CD4-positive, alpha-beta T cell (primary cell): ENCODE results near the gene STK40. TPM values are rescaled to one million over a fixed set of nuclear protein-coding genes. Genes with fewer than 3 reads are reported as not detected.

ENCODE experiments used
- ATAC-seq: fragments of 200-7000 bp; cut with Tn5 transposase; one replicate; pipeline ENCODE4 v1.10.0; 2022; ENCODE audit warnings: mild to moderate bottlenecking; ENCODE audit not compliant: poor library complexity
- CTCF ChIA-PET: fragments of 350-600 bp; sonication (Branson Sonifier 250); formaldehyde crosslinking; loops from one replicate; lab custom pipeline; 2021; ENCODE audit warnings: antibody characterized with exemption, inconsistent platforms; lab: Charles Lee
- POLR2A ChIA-PET: fragments of 350-600 bp; sonication (Branson Sonifier 250); formaldehyde crosslinking; loops from one replicate; lab custom pipeline; 2021; ENCODE audit warnings: antibody characterized with exemption, inconsistent platforms; lab: Charles Lee
- DNase-seq, 14 experiments: peaks; one replicate each; pipeline ENCODE4 v3.0.0-alpha.2; 2013 to 2020; ENCODE audit warnings: mixed read lengths in 2 of 14
- H3K27ac ChIP-seq, 2 donors: one replicate each; pipeline versions ENCODE4 v1.5.1 to v1.7.0; 2013; ENCODE audit warnings: low read length in 2 of 2, low read depth in 1 of 2, mild to moderate bottlenecking in 1 of 2
- H3K27me3 ChIP-seq, 2 experiments: 1 replicate in 1 of 2; 2 replicates in 1 of 2; pipeline versions ENCODE4 v1.6.1 to v1.7.0; 2013; ENCODE audit warnings: low read length in 2 of 2, control low read depth in 1 of 2, mild to moderate bottlenecking in 1 of 2, moderate library complexity in 1 of 2; ENCODE audit not compliant: insufficient read depth in 2 of 2, control insufficient read depth in 1 of 2
- H3K36me3 ChIP-seq: one replicate; pipeline ENCODE4 v1.6.1; 2013; ENCODE audit warnings: low read length, control low read depth; ENCODE audit not compliant: insufficient read depth
- H3K4me1 ChIP-seq: one replicate; pipeline ENCODE4 v1.6.1; 2013; ENCODE audit warnings: low read length, control low read depth; ENCODE audit not compliant: insufficient read depth
- H3K4me3 ChIP-seq: one replicate; pipeline ENCODE4 v1.5.1; 2013; ENCODE audit warnings: mild to moderate bottlenecking, low read length, moderate library complexity
- H3K9me3 ChIP-seq, 2 experiments: 1 replicate in 1 of 2; 2 replicates in 1 of 2; pipeline versions ENCODE4 v1.6.1 to v1.7.0; 2013; ENCODE audit warnings: low read length in 2 of 2, mild to moderate bottlenecking in 2 of 2, control low read depth in 1 of 2, moderate library complexity in 1 of 2; ENCODE audit not compliant: control insufficient read depth in 1 of 2, insufficient read depth in 1 of 2
- H3K27ac Mint-ChIP-seq: one replicate; pipeline ENCODE4 v1.8.0; 2020; ENCODE audit warnings: mixed read lengths
- H3K27me3 Mint-ChIP-seq: one replicate; pipeline ENCODE4 v1.8.0; 2021; ENCODE audit warnings: mixed read lengths
- H3K36me3 Mint-ChIP-seq: one replicate; pipeline ENCODE4 v1.8.0; 2021; ENCODE audit warnings: low read depth, mixed read lengths
- H3K4me1 Mint-ChIP-seq: one replicate; pipeline ENCODE4 v1.8.0; 2021; ENCODE audit warnings: low read depth, mixed read lengths
- H3K4me3 Mint-ChIP-seq: one replicate; pipeline ENCODE4 v1.8.0; 2020; ENCODE audit warnings: mild to moderate bottlenecking, mixed read lengths
- H3K9me3 Mint-ChIP-seq: one replicate; pipeline ENCODE4 v1.8.0; 2020; ENCODE audit warnings: mixed read lengths
- intact Hi-C, 2 experiments: fragments of 100-400 bp; cut with DNase I in 1 of 2; cut with micrococcal nuclease in 1 of 2; formaldehyde crosslinking; loops; one replicate each; pipeline versions ENCODE4 v1.15.1 to v1.9.0; 2023 to 2025; cut with DNase I, micrococcal nuclease
- total RNA-seq, 174 experiments: library from RNA in 2 of 174; stranded (reverse) in 2 of 174; gene quantifications; one replicate each; pipeline ENCODE4 v1.2.3 and lab custom pipeline; 2021 to 2026
- TF ChIP-seq, protein P1 (sequence below): fragments of 200-600 bp; IDR thresholded peaks from one replicate; pipeline ENCODE4 v1.8.0; 2022; ENCODE audit warnings: antibody characterized with exemption, mild to moderate bottlenecking

STK40 gene
- total RNA-seq, 2 experiments from 2014 or later = 17.8 to 20.7 TPM

DNA sequence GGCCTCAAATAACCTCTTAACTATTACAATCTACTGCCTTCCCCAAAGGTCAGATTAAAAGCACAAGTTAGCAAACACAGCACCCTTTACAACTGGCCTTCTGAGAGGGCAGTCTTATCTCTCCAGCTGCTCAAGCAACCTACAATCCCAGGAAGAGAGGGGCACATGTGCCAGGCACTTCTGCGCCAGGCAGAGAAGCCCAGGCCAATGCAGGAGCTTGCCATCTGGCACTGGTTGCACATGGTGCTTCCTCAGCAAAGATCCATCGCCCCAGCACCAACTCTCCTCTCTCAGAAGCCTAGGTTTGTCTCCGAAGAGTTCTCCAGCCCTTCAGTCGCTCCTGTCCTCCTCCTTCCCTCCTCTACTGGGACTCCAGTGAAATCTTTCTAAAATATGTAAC is 2.5 kb downstream of the STK40 start:
- ChIA-PET POLR2A (interaction anchor here (3.7 to 5.1 kb wide), 2 partner anchors 14 to 17 kb away, joined by 20 to 58 read pairs; no protein-coding TSS in a partner anchor), CTCF (interaction anchor here (1.1 to 1.5 kb wide), 2 partner anchors 14 to 41 kb away, joined by 4 to 6 read pairs; no protein-coding TSS in a partner anchor)
- peaks cover 76% of the 10 kb centered on the region for H3K4me1 Mint-ChIP-seq
- Histone ChIP-seq H3K36me3 (peaks cover 10% of the 10 kb centered on the region), H3K9me3 (no peaks in the 10 kb centered on the region), H3K27me3 (no peaks in the 10 kb centered on the region), H3K4me3 (no peak overlapping the region), H3K27ac (no peak overlapping the region), H3K4me1 (peaks cover 77% of the 10 kb centered on the region)
- H3K4me3 Mint-ChIP-seq = peak overlapping the region; percentile 89
- intact Hi-C loops = loop anchor here in 1 of 2 experiments (5.0 kb wide), 2 partner anchors 41 to 76 kb away; partner anchors contain the start of gene SH3D21
- H3K9me3 Mint-ChIP-seq = no peaks in the 10 kb centered on the region
- TF ChIP-seq, protein P1, sequence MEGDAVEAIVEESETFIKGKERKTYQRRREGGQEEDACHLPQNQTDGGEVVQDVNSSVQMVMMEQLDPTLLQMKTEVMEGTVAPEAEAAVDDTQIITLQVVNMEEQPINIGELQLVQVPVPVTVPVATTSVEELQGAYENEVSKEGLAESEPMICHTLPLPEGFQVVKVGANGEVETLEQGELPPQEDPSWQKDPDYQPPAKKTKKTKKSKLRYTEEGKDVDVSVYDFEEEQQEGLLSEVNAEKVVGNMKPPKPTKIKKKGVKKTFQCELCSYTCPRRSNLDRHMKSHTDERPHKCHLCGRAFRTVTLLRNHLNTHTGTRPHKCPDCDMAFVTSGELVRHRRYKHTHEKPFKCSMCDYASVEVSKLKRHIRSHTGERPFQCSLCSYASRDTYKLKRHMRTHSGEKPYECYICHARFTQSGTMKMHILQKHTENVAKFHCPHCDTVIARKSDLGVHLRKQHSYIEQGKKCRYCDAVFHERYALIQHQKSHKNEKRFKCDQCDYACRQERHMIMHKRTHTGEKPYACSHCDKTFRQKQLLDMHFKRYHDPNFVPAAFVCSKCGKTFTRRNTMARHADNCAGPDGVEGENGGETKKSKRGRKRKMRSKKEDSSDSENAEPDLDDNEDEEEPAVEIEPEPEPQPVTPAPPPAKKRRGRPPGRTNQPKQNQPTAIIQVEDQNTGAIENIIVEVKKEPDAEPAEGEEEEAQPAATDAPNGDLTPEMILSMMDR = no peak
- no peaks in the 10 kb centered on the region for H3K27me3 Mint-ChIP-seq
- ATAC-seq = no peak
- no peak for DNase-seq
- H3K36me3 Mint-ChIP-seq = peaks cover 29% of the 10 kb centered on the region
- peak overlapping the region; percentile 98 for H3K27ac Mint-ChIP-seq

DNA sequence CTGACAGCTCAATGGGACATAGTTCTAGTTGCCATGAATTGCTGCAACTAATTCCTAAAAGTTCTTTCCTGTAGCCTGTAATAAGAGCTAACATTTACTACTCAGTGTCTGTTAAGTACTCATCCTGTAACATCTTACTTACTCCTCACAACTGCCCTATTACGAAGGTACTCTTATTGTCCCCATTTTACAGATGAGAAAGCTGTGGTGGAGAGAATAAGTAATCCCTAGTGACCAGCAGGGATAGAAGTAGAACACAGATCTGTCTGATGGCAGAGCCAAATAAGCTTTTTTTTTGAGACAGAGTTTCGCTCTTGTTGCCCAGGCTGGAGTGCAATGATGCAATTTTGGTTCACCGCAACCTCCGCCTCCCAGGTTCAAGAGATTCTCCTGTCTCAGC is 3.1 kb downstream of the STK40 start:
- no peak overlapping the region for H3K4me3 ChIP-seq
- POLR2A ChIA-PET = interaction anchor here (5.1 kb wide), 1 partner anchor 16 kb away, joined by 58 read pairs; no protein-coding TSS in a partner anchor
- no peaks in the 10 kb centered on the region for H3K27me3 ChIP-seq
- Mint-ChIP-seq H3K4me1 (peaks cover 82% of the 10 kb centered on the region), H3K4me3 (peak overlapping the region; percentile 89), H3K9me3 (no peaks in the 10 kb centered on the region), H3K27me3 (no peaks in the 10 kb centered on the region), H3K27ac (peak overlapping the region; percentile 98), H3K36me3 (peaks cover 29% of the 10 kb centered on the region)
- no peaks in the 10 kb centered on the region for H3K9me3 ChIP-seq
- intact Hi-C loops = loop anchor here in 1 of 2 experiments (5.0 kb wide), 2 partner anchors 40 to 75 kb away; partner anchors contain the start of gene SH3D21
- DNase-seq (no peak), ATAC-seq (no peak)
- CTCF ChIA-PET = interaction anchor here (0.6 to 1.5 kb wide), 4 partner anchors 13 to 273 kb away, joined by 3 to 6 read pairs (median 4); partner anchors contain the start of gene LSM10
- no peak overlapping the region for H3K27ac ChIP-seq
- H3K4me1 ChIP-seq = peaks cover 78% of the 10 kb centered on the region
- peaks cover 10% of the 10 kb centered on the region for H3K36me3 ChIP-seq
- TF ChIP-seq, protein P1 = no peak

DNA sequence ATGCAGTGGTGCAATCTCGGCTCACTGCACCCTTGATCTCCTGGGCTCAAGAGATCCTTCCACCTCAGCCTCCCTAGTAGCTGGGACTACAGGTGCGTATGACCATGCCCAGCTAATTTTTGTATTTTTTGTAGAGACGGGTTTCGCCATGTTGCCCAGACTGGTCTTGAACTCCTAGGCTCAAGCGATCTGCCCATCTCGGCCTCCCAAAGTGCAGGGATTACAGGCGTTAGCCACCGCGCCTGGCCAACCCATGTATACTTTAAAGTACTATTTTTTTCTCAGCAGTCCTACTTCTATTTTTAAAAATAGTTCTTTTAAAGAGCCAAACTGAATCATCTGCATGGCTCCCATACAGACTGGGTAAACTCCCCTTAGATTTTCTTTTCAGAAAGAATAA is 3.5 kb downstream of the STK40 start:
- TF ChIP-seq, protein P1 = no peak
- peaks cover 26% of the 10 kb centered on the region for H3K36me3 Mint-ChIP-seq
- peak overlapping the region; percentile 89 for H3K4me3 Mint-ChIP-seq
- H3K27ac ChIP-seq = no peak overlapping the region
- POLR2A ChIA-PET = interaction anchor here (5.1 kb wide), 1 partner anchor 16 kb away, joined by 58 read pairs; no protein-coding TSS in a partner anchor
- no peaks in the 10 kb centered on the region for H3K9me3 Mint-ChIP-seq
- H3K27me3 ChIP-seq = no peaks in the 10 kb centered on the region
- no peaks in the 10 kb centered on the region for H3K27me3 Mint-ChIP-seq
- H3K4me1 ChIP-seq = peaks cover 79% of the 10 kb centered on the region
- peaks cover 10% of the 10 kb centered on the region for H3K36me3 ChIP-seq
- peaks cover 86% of the 10 kb centered on the region for H3K4me1 Mint-ChIP-seq
- ATAC-seq (no peak), DNase-seq (no peak)
- H3K27ac Mint-ChIP-seq = peak overlapping the region; percentile 98
- CTCF ChIA-PET = interaction anchor here (0.6 to 1.5 kb wide), 4 partner anchors 13 to 272 kb away, joined by 3 to 6 read pairs (median 4); partner anchors contain the start of gene LSM10
- H3K9me3 ChIP-seq = no peaks in the 10 kb centered on the region
- no peak overlapping the region for H3K4me3 ChIP-seq
- intact Hi-C loops = loop anchor here in 1 of 2 experiments (5.0 kb wide), 2 partner anchors 40 to 75 kb away; partner anchors contain the start of gene SH3D21
